BJ (cell line): Measurements from ENCODE around the gene SFTPB. TPM values are rescaled to one million over a fixed set of nuclear protein-coding genes. Genes with fewer than 3 reads are reported as not detected.
"Not testable (repeated sequence)": the region's sequence is repeated elsewhere in the genome, so short reads cannot be mapped to it uniquely, and the experiment has no call there.

Experiments used
- CTCF ChIA-PET: fragments of 350-600 bp; formaldehyde crosslinking; extraction: SDS; loops from one replicate; lab custom pipeline; 2021; ENCODE audit warnings: antibody characterized with exemption, inconsistent platforms; lab: Yijun Ruan, JAX
- POLR2A ChIA-PET: fragments of 300-600 bp; sonication (Branson Sonifier 250); formaldehyde crosslinking; extraction: SDS; loops from one replicate; lab custom pipeline; 2021; ENCODE audit warnings: antibody characterized with exemption; lab: Charles Lee
- DNase-seq: peaks from one replicate; pipeline ENCODE4 v3.0.0-alpha.2; 2011; ENCODE audit warnings: low read depth
- H3K27me3 ChIP-seq: 2 replicates; pipeline ENCODE4 v1.6.0; 2011; ENCODE audit warnings: low read length; ENCODE audit not compliant: control insufficient read depth, insufficient read depth
- H3K36me3 ChIP-seq: 2 replicates; pipeline ENCODE4 v1.5.1; 2011; ENCODE audit warnings: low read length; ENCODE audit not compliant: control insufficient read depth, insufficient read depth
- H3K4me3 ChIP-seq: 2 replicates; pipeline ENCODE4 v1.5.1; 2011; ENCODE audit warnings: low read depth, mild to moderate bottlenecking, control low read depth, low read length
- CTCF ChIP-seq: IDR thresholded peaks from 2 replicates; pipeline ENCODE4 v1.5.1; 2011; ENCODE audit warnings: low read depth, mild to moderate bottlenecking, control low read depth, inconsistent platforms, low read length, moderate library complexity; ENCODE audit not compliant: insufficient read depth
- polyA plus RNA-seq: library from polyadenylated mRNA; depleted of rRNA; stranded (reverse); fragments of >200 nt; gene quantifications from 2 replicates; pipeline ENCODE4 v1.2.3, GENCODE V29; 2011

Gene SFTPB
- polyA plus RNA-seq, 1 experiment: not detected

DNA sequence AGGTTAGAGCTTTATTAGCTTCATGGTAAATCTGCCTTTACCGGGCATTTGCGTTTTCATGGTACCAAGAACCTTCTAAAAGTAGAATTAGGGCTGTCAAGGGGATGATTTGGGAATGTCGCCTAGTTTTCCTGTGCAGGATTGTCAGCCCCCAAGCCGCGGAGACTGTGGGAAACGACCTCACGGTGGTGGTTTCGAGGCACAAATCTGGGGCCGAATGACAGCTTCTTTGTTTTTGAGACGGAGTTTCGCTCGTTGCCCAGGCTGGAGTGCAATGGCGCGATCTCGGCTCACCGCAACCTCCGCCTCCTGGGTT, 52.6 kb downstream of the SFTPB start:
- POLR2A ChIA-PET: no interaction called here
- TF ChIP-seq CTCF: no peak
- Histone ChIP-seq H3K36me3 (peaks cover under 1% of the 10 kb centered on the region; the same call in 1 of the 2 replicates), H3K4me3 (no peak overlapping the region), H3K27me3 (no peaks in the 10 kb centered on the region)
- CTCF ChIA-PET: interaction anchor here (0.9 to 1.1 kb wide), 2 partner anchors 22 to 64 kb away, joined by 3 read pairs; no protein-coding TSS in a partner anchor
- DNase-seq: no peak

DNA sequence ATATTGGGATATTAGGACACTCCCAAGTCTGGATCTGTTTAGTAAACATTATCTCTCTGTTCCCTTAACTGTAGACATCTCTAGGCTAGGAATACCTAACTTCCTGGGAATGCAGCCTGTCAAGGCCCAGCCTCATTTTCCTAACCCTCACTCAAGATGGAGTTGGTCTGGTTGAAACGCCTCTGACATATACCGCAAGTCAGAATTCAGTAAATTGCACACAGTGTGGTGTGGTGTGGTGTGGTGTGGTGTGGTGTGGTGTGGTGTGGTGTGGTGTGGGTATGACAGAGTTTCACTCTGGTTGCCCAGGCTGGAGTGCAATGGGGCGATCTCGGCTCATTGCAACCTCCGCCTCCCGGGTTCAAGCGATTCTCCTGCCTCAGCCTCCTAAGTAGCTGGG, 53.2 kb downstream of the SFTPB start:
- DNase-seq, H3K4me3 ChIP-seq, H3K27me3 ChIP-seq, H3K36me3 ChIP-seq, POLR2A ChIA-PET: not testable (repeated sequence)
- CTCF ChIA-PET: interaction anchor here (0.9 kb wide), 1 partner anchor 22 kb away, joined by 3 read pairs; no protein-coding TSS in a partner anchor

DNA sequence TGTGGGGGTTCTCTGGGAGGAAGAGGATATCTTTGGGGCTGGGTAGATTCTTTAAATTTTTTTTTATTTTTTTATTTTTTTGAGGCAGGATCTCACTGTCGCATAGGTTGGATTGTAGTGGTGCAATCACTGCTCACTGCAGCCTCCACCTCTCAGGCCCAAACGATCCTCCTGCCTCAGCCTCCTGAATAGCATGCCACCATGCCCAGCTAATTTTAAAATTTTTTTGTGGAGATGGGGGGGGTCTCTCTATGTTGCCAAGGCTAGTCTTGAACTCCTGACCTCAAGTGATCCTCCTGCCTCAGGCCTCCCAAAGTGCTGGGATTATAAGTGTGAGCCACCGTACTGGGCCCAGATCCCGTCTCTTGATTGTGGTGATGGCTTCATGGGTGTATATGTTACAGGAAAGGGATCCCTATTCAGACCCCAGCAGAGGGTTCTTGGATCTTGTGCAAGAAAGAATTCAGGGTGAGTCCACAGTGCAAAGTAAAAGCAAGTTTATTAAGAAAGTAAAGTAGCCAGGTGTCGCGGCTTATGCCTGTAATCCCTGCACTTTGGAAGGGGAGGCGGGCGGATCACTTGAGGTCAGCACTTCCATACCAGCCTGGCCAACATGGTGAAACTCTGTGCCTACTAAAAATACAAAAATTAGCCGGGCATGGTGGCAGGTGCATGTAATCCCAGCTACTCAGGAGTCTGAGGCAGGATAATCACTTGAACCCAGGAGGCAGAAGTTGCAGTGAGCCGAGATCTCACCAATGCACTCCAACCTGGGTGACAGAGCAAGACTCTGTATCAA, 54.1 kb downstream of the SFTPB start:
- H3K4me3 ChIP-seq: no peak overlapping the region
- ChIA-PET POLR2A (no interaction called here), CTCF (no interaction called here)
- H3K36me3 ChIP-seq: peaks cover 3% of the 10 kb centered on the region; the same call in 1 of the 2 replicates
- DNase-seq: no peak
- no peak for TF ChIP-seq CTCF
- H3K27me3 ChIP-seq: no peaks in the 10 kb centered on the region

- TF ChIP-seq CTCF: no peak
- Histone ChIP-seq H3K4me3 (peak within 1 kb of the TSS; percentile 96), H3K27me3 (no peaks in the 10 kb centered on the region), H3K36me3 (peaks cover 9% of the 10 kb centered on the region; the same call in 1 of the 2 replicates)
- POLR2A ChIA-PET: interaction anchor here (0.5 to 1.0 kb wide), 8 partner anchors 9 to 371 kb away, joined by 3 to 6 read pairs (median 4); partner anchors contain the start of genes SH2D6 and TMEM150A
- CTCF ChIA-PET: interaction anchor here (1.0 to 1.2 kb wide), 2 partner anchors 21 to 223 kb away, joined by 4 to 5 read pairs; no protein-coding TSS in a partner anchor
- DNase-seq: no peak
Measured at GRCh38 chr2:85611705-85612587, 56.1 kb downstream of the SFTPB start, which contains the start of gene C2orf68. TSS of gene C2orf68 (minus strand) at chr2:85612066. CDS start at chr2:85611984, 82 bp downstream.

- peak overlapping the region; percentile 96 for H3K4me3 ChIP-seq
- TF ChIP-seq CTCF: no peak
- CTCF ChIA-PET: interaction anchor here (1.0 to 1.2 kb wide), 2 partner anchors 20 to 222 kb away, joined by 4 to 5 read pairs; no protein-coding TSS in a partner anchor
- no peak for DNase-seq
- POLR2A ChIA-PET: interaction anchor here (0.5 to 1.0 kb wide), 7 partner anchors 9 to 192 kb away, joined by 3 to 6 read pairs (median 5); partner anchors contain the start of genes SH2D6 and TMEM150A
- H3K36me3 ChIP-seq: peaks cover 9% of the 10 kb centered on the region; the same call in 1 of the 2 replicates
- H3K27me3 ChIP-seq: no peaks in the 10 kb centered on the region
Measured at GRCh38 chr2:85611217-85611704, 56.7 kb downstream of the SFTPB start.
